Right lobe of liver (tissue), 4 donors: ENCODE measurements around the gene VPS26A.

ENCODE experiments used
- CTCF ChIP-seq, 4 donors: fragments of 200-600 bp in 3 of 4; fragments of 450-650 bp in 1 of 4; IDR thresholded peaks; one replicate each; pipeline versions ENCODE4 v1.5.1 to v1.8.0; 2016 to 2022; ENCODE audit warnings: antibody characterized with exemption in 4 of 4, mild to moderate bottlenecking in 2 of 4
- POLR2A ChIP-seq: fragments of 450-650 bp; IDR thresholded peaks from one replicate; pipeline ENCODE4 v1.6.1; 2017; ENCODE audit warnings: antibody characterized with exemption, mild to moderate bottlenecking
- donor health status: DM: no; HTN: no; CAD: no.
- donor health status: DM: no; HTN: no; CAD: no.
- donor health status: DM: no; HTN: yes; CAD: no.

GRCh38 chr10:69180525-69181204 lies 56.7 kb downstream of the VPS26A start:
- no peak for TF ChIP-seq CTCF (IDR thresholded peaks at IDR 0.05)
- no peak for TF ChIP-seq POLR2A
